SU-DHL-6 (cell line): ENCODE results near the gene ESAM.

Experiments
- EZH2phosphoT487 ChIP-seq: fragments of 200-600 bp; sonication (generic), shearing (Covaris generic); conservative IDR thresholded peaks from 2 replicates; pipeline ENCODE4 v1.6.1; 2018; ENCODE audit warnings: mild to moderate bottlenecking, antibody characterized with exemption, low read length, moderate library complexity, mixed read lengths
- TF ChIP-seq, protein P1 (sequence below): fragments of 200-600 bp; sonication (generic); IDR thresholded peaks from one replicate; pipeline ENCODE4 v1.5.1; 2017; ENCODE audit warnings: antibody characterized with exemption, mild to moderate bottlenecking, low read length, moderate library complexity; ENCODE audit not compliant: insufficient read depth, poor library complexity, severe bottlenecking

DNA sequence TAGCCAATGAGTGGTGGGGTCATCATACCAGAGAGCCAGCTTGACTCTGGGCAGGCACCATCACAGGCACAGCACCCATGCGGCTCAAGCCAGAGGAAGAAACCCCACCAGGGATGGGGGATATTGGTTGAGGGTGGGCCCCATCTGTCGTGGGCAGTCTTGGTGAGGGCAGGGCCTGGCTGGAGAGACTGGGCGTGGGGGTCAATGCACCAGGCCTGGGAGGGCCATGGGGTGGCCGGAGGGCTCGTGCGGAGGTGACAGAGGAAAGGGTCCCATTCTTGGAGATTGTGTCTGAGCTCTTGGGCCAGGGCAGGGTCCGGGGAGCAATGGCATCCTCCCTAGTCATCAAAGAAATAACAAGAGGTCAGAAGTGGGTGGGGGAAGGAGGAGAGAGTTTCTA, 8.5 kb downstream of the ESAM start:
- TF ChIP-seq, protein P1, sequence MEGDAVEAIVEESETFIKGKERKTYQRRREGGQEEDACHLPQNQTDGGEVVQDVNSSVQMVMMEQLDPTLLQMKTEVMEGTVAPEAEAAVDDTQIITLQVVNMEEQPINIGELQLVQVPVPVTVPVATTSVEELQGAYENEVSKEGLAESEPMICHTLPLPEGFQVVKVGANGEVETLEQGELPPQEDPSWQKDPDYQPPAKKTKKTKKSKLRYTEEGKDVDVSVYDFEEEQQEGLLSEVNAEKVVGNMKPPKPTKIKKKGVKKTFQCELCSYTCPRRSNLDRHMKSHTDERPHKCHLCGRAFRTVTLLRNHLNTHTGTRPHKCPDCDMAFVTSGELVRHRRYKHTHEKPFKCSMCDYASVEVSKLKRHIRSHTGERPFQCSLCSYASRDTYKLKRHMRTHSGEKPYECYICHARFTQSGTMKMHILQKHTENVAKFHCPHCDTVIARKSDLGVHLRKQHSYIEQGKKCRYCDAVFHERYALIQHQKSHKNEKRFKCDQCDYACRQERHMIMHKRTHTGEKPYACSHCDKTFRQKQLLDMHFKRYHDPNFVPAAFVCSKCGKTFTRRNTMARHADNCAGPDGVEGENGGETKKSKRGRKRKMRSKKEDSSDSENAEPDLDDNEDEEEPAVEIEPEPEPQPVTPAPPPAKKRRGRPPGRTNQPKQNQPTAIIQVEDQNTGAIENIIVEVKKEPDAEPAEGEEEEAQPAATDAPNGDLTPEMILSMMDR = no peak
- no peak for TF ChIP-seq EZH2phosphoT487
